Body of pancreas (tissue), 4 donors: ENCODE data around the gene MYCBPAP.

Experiments
- POLR2A ChIP-seq, 3 donors: fragments of 450-650 bp; IDR thresholded peaks; one replicate each; pipeline ENCODE4 v1.6.1; 2016; ENCODE audit warnings: antibody characterized with exemption in 3 of 3, mild to moderate bottlenecking in 2 of 3
- TF ChIP-seq, protein P1 (sequence below), 7 experiments: fragments of 450-650 bp in 4 of 7; fragments of 200-600 bp in 3 of 7; sonication (generic) in 3 of 7; IDR thresholded peaks; one replicate each; pipeline ENCODE4 v1.5.1; 2016 to 2019; ENCODE audit warnings: antibody characterized with exemption in 7 of 7

DNA sequence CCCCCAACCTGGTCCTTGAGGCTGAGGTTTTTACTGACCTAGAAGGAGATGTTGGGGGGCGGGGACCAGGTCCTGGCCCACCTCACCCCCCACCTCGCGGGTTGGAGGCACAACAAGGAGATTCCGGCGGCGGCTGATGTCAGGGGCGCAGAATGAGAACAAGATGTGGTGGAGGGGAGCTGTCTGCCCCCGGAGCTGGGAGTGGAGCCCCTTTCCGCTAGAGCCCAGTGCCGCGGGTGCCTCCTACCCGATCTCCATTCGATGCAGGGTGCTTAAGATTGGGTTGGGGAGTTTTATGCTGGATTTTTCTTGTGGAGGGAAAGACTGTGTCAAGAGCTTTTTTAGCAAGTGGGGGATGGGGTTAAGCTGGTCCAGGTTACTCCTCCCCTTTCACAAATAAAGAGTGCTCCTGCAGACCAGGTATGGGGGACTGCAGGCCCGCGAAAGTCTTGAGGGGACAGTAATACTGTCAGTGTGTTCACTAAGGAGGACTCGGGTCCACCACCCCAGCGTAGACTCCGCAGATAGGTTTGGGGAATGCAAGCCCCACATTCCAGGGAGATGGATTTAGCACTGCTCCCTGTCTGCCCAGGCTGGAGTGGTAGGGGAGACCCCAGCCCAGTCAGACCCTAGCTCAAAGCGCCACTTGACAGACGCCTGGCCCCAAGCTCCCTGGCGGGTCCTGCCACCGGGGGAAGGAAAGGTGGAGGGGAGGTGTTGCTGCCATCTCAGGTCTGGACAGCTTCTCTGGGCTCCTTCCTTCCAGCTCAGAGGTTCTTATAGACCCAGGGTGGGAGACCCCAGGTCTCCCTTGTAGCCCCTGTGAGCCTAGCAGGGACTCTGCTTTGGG is 54.2 kb downstream of the MYCBPAP start:
- TF ChIP-seq, protein P1, sequence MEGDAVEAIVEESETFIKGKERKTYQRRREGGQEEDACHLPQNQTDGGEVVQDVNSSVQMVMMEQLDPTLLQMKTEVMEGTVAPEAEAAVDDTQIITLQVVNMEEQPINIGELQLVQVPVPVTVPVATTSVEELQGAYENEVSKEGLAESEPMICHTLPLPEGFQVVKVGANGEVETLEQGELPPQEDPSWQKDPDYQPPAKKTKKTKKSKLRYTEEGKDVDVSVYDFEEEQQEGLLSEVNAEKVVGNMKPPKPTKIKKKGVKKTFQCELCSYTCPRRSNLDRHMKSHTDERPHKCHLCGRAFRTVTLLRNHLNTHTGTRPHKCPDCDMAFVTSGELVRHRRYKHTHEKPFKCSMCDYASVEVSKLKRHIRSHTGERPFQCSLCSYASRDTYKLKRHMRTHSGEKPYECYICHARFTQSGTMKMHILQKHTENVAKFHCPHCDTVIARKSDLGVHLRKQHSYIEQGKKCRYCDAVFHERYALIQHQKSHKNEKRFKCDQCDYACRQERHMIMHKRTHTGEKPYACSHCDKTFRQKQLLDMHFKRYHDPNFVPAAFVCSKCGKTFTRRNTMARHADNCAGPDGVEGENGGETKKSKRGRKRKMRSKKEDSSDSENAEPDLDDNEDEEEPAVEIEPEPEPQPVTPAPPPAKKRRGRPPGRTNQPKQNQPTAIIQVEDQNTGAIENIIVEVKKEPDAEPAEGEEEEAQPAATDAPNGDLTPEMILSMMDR (IDR thresholded peaks at IDR 0.05): no peak
- no peak for TF ChIP-seq POLR2A (IDR thresholded peaks at IDR 0.05)
